Astrocyte (in vitro differentiated cells and primary cell): Measurements from ENCODE around the gene DCTN4. TPM values are rescaled to one million over a fixed set of nuclear protein-coding genes. Genes with fewer than 3 reads are reported as not detected.

ENCODE experiments used
- DNase-seq: peaks from one replicate; pipeline ENCODE4 v3.0.0-alpha.2; 2010; ENCODE audit warnings: low read depth
- FAIRE-seq: peaks from 2 replicates; lab custom pipeline; 2011; peaks lifted over from hg19 to GRCh38; lab: Jason Lieb, UNC
- H2AFZ ChIP-seq: 2 replicates; pipeline ENCODE4 v1.6.0; 2012; ENCODE audit warnings: low read depth, low read length, inconsistent platforms
- H3K27ac ChIP-seq: 2 replicates; pipeline ENCODE4 v1.5.1; 2011; ENCODE audit warnings: low read depth, low read length, inconsistent platforms
- H3K27me3 ChIP-seq: 2 replicates; pipeline ENCODE4 v1.6.0; 2011; ENCODE audit warnings: low read length, inconsistent platforms; ENCODE audit not compliant: insufficient read depth
- H3K36me3 ChIP-seq: 2 replicates; pipeline ENCODE4 v1.5.1; 2011; ENCODE audit warnings: low read length, inconsistent platforms; ENCODE audit not compliant: insufficient read depth
- H3K4me1 ChIP-seq: 2 replicates; pipeline ENCODE4 v1.5.1; 2011; ENCODE audit warnings: low read length, inconsistent platforms; ENCODE audit not compliant: insufficient read depth
- H3K4me2 ChIP-seq: 2 replicates; pipeline ENCODE4 v1.6.0; 2012; ENCODE audit warnings: low read length, inconsistent platforms
- H3K4me3 ChIP-seq: 2 replicates; pipeline ENCODE4 v1.5.1; 2011; ENCODE audit warnings: low read depth, mild to moderate bottlenecking, low read length, inconsistent platforms; ENCODE audit not compliant: insufficient read depth
- H3K79me2 ChIP-seq: 2 replicates; pipeline ENCODE4 v1.6.0; 2012; ENCODE audit warnings: mild to moderate bottlenecking, low read length, inconsistent platforms; ENCODE audit not compliant: insufficient read depth
- H3K9ac ChIP-seq: 2 replicates; pipeline ENCODE4 v1.6.0; 2012; ENCODE audit warnings: mild to moderate bottlenecking, low read length, inconsistent platforms
- H3K9me3 ChIP-seq: 2 replicates; pipeline ENCODE4 v1.5.1; 2012; ENCODE audit warnings: low read depth, mild to moderate bottlenecking, low read length, inconsistent platforms; ENCODE audit not compliant: insufficient read depth
- H4K20me1 ChIP-seq: 2 replicates; pipeline ENCODE4 v1.6.0; 2012; ENCODE audit warnings: low read length, inconsistent platforms; ENCODE audit not compliant: insufficient read depth
- H3K27ac Mint-ChIP-seq: one replicate; pipeline ENCODE4 v1.8.0; 2021; ENCODE audit warnings: mild to moderate bottlenecking, mixed read lengths; ENCODE audit not compliant: unreplicated experiment
- H3K27me3 Mint-ChIP-seq: one replicate; pipeline ENCODE4 v1.8.0; 2021; ENCODE audit warnings: low read depth, mixed read lengths; ENCODE audit not compliant: unreplicated experiment
- H3K36me3 Mint-ChIP-seq: one replicate; pipeline ENCODE4 v1.8.0; 2021; ENCODE audit warnings: low read depth, mixed read lengths; ENCODE audit not compliant: unreplicated experiment
- H3K4me1 Mint-ChIP-seq: one replicate; pipeline ENCODE4 v1.8.0; 2021; ENCODE audit warnings: low read depth, mixed read lengths; ENCODE audit not compliant: unreplicated experiment
- H3K4me3 Mint-ChIP-seq: one replicate; pipeline ENCODE4 v1.8.0; 2021; ENCODE audit warnings: mild to moderate bottlenecking, moderate library complexity, mixed read lengths; ENCODE audit not compliant: unreplicated experiment
- H3K9me3 Mint-ChIP-seq: one replicate; pipeline ENCODE4 v1.8.0; 2021; ENCODE audit warnings: mild to moderate bottlenecking, mixed read lengths; ENCODE audit not compliant: unreplicated experiment
- EZH2 ChIP-seq: IDR thresholded peaks from 2 replicates; pipeline ENCODE4 v1.6.1; 2012; ENCODE audit warnings: mild to moderate bottlenecking, low read length, inconsistent platforms; ENCODE audit not compliant: insufficient read depth
- total RNA-seq: library from RNA; stranded (reverse); gene quantifications from 2 replicates; pipeline ENCODE4 v1.2.1, GENCODE V29; 2021
- TF ChIP-seq, protein P1 (sequence below): IDR thresholded peaks from 2 replicates; pipeline ENCODE4 v1.5.1; 2011; ENCODE audit warnings: low read depth, mild to moderate bottlenecking, inconsistent platforms, low read length, moderate library complexity; ENCODE audit not compliant: insufficient read depth

DCTN4 gene
- total RNA-seq, 1 donor from 2014 or later: 57.0 TPM

DNA sequence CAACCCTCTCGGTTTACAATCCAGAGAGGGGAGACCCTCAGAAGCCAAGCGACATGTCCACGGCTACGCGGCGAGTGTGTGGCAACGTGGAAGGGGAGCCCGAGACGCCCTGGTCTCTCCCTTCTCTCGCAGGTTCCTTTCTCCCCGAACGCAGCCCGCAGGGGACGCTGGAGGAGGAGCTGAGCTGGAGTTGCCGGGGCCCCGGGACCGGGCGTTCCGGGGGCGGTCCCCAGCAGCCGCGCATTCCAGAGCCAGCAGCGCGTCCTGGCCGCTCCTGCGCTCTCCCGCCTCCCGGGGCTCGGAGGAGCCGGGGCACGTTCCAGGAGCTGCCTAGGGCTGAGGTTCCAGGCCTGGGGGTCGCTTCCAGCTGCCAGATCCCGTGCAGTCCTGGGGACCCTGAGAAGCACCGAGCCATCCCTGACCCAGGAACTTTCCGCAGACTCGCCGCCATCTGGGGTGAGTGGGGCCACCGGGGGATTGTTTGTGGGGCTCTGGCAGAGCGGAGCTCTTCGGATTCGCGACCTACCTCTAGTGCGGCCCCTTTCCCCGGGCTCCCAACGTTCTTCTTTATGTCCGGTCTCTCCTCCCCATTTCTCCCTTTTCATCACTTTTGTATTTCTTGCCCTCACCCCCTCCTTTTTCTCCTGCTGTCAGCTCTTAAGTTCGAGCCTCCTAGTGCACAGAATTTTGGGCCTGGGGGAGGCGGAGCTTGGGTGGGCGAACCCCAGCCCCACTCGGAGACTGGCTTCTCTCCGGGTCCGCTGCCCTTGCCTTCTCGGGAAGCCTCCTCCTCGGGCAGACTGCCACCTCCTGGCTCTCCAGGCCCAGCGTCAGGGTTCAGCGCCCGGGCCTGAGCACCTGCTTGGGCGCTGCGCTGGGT lies 19.9 kb upstream of the DCTN4 start, which contains the start of gene SMIM3:
Gene SMIM3, plus strand, starts transcription at position 241 of the 880 bp plus-strand sequence. CDS start 16,684 bp downstream, outside the sequence.
- peak within 1 kb of the TSS; percentile 84 for H3K9ac ChIP-seq
- Mint-ChIP-seq H3K36me3 (peaks cover 3% of the 10 kb centered on the region), H3K4me3 (peak within 1 kb of the TSS; percentile 93), H3K27me3 (no peaks in the 10 kb centered on the region), H3K4me1 (peaks cover 41% of the 10 kb centered on the region), H3K9me3 (no peaks in the 10 kb centered on the region), H3K27ac (peak within 1 kb of the TSS; percentile 34)
- peaks cover 59% of the 10 kb centered on the region for H3K4me1 ChIP-seq
- H3K27me3 ChIP-seq: no peaks in the 10 kb centered on the region
- H3K27ac ChIP-seq: peak within 1 kb of the TSS; percentile 62
- H3K4me2 ChIP-seq: peak within 1 kb of the TSS; percentile 98
- H2AFZ ChIP-seq: peak within 1 kb of the TSS; percentile 93
- no peaks in the 10 kb centered on the region for H3K9me3 ChIP-seq
- H3K79me2 ChIP-seq: peaks cover 38% of the 10 kb centered on the region
- H4K20me1 ChIP-seq: peaks cover 10% of the 10 kb centered on the region
- no peak for TF ChIP-seq EZH2
- TF ChIP-seq, protein P1, sequence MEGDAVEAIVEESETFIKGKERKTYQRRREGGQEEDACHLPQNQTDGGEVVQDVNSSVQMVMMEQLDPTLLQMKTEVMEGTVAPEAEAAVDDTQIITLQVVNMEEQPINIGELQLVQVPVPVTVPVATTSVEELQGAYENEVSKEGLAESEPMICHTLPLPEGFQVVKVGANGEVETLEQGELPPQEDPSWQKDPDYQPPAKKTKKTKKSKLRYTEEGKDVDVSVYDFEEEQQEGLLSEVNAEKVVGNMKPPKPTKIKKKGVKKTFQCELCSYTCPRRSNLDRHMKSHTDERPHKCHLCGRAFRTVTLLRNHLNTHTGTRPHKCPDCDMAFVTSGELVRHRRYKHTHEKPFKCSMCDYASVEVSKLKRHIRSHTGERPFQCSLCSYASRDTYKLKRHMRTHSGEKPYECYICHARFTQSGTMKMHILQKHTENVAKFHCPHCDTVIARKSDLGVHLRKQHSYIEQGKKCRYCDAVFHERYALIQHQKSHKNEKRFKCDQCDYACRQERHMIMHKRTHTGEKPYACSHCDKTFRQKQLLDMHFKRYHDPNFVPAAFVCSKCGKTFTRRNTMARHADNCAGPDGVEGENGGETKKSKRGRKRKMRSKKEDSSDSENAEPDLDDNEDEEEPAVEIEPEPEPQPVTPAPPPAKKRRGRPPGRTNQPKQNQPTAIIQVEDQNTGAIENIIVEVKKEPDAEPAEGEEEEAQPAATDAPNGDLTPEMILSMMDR: no peak
- FAIRE-seq: no peak
- peak within 1 kb of the TSS; percentile 78 for H3K4me3 ChIP-seq
- peak; percentile 54 for DNase-seq
- no peaks in the 10 kb centered on the region for H3K36me3 ChIP-seq

DNA sequence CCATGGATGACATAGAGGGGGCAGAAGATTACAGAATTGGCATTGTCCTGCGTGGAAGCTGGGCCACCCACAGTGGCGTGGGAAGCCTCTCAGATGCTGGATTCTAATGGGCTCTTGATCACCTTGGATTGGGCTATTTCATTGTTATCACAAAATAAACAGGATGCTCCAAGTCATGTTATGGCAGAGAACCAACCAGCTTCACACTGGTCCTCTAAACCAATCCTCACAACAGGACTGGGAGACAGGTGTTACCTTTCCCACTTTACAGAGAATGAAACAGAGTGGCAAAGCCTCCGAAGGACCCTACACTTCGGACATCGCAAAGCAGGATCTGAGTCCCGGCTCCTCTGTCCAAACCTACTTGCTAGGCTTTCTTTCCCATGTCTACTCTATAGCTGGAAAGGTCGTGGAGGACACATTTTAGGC lies 19.3 kb upstream of the DCTN4 start:
- Histone ChIP-seq H4K20me1 (peaks cover 7% of the 10 kb centered on the region), H3K36me3 (no peaks in the 10 kb centered on the region), H3K4me3 (peak overlapping the region; percentile 78), H3K79me2 (peaks cover 38% of the 10 kb centered on the region), H3K27ac (peak overlapping the region; percentile 62), H3K4me1 (peaks cover 52% of the 10 kb centered on the region), H3K4me2 (peak overlapping the region; percentile 98), H3K9me3 (no peaks in the 10 kb centered on the region), H3K9ac (peak overlapping the region; percentile 84), H3K27me3 (no peaks in the 10 kb centered on the region), H2AFZ (peak overlapping the region; percentile 93)
- Mint-ChIP-seq H3K9me3 (no peaks in the 10 kb centered on the region), H3K27ac (peak overlapping the region; percentile 27), H3K36me3 (peaks cover 3% of the 10 kb centered on the region), H3K4me3 (peak overlapping the region; percentile 83), H3K27me3 (no peaks in the 10 kb centered on the region), H3K4me1 (peaks cover 41% of the 10 kb centered on the region)
- DNase-seq (peak; percentile 76), FAIRE-seq (peak; percentile 52)
- TF ChIP-seq EZH2: no peak
- TF ChIP-seq, protein P1: no peak
